Endothelial cell of umbilical vein (primary cell): ENCODE data around the gene PCYOX1L. TPM values are rescaled to one million over a fixed set of nuclear protein-coding genes. Genes with fewer than 3 reads are reported as not detected.

Experiments
- BruUV-seq: library from RNA; stranded (reverse); fragments of 400-500 nt; replicated peaks from 2 replicates; lab custom pipeline; 2021; lab: Mats Ljungman, UMichigan
- CTCF ChIA-PET: fragments of 300-600, 350-600 bp; sonication (Branson Sonifier 250); formaldehyde crosslinking; loops from one replicate; lab custom pipeline; 2021; ENCODE audit warnings: antibody characterized with exemption, inconsistent platforms; lab: Charles Lee
- POLR2A ChIA-PET: fragments of 300-600, 350-600 bp; sonication (Branson Sonifier 250); formaldehyde crosslinking; loops from one replicate; lab custom pipeline; 2021; ENCODE audit warnings: antibody characterized with exemption, inconsistent platforms; lab: Charles Lee
- DNase-seq: peaks from one replicate; pipeline ENCODE4 v3.0.0-alpha.2; 2011; ENCODE audit warnings: low read depth, low spot score
- FAIRE-seq: peaks from 2 replicates; lab custom pipeline; 2011; peaks lifted over from hg19 to GRCh38; lab: Jason Lieb, UNC
- H2AFZ ChIP-seq: 2 replicates; pipeline ENCODE4 v1.6.0; 2012; ENCODE audit warnings: low read depth, low read length, control low read depth, inconsistent platforms
- H3K27ac ChIP-seq: 2 replicates; pipeline ENCODE4 v1.5.1; 2011; ENCODE audit warnings: low read depth, mild to moderate bottlenecking, control low read depth, low read length, moderate library complexity; ENCODE audit not compliant: insufficient read depth
- H3K27me3 ChIP-seq, 2 experiments: 2 replicates each; pipeline versions ENCODE4 v1.6.0 to v1.6.1; 2011; ENCODE audit warnings: low read length in 2 of 2, mixed read lengths in 1 of 2; ENCODE audit not compliant: control insufficient read depth in 2 of 2, insufficient read depth in 2 of 2
- H3K36me3 ChIP-seq, 2 experiments: 2 replicates in 1 of 2; 3 replicates in 1 of 2; pipeline ENCODE4 v1.5.1; 2011; ENCODE audit warnings: low read length in 2 of 2, mild to moderate bottlenecking in 1 of 2, moderate library complexity in 1 of 2; ENCODE audit not compliant: control insufficient read depth in 2 of 2, insufficient read depth in 2 of 2; ENCODE audit errors: extremely low read depth in 1 of 2
- H3K4me1 ChIP-seq: 3 replicates; pipeline ENCODE4 v1.5.1; 2011; ENCODE audit warnings: mild to moderate bottlenecking, low read length; ENCODE audit not compliant: control insufficient read depth, insufficient read depth; ENCODE audit errors: extremely low read depth
- H3K4me2 ChIP-seq: 2 replicates; pipeline ENCODE4 v1.6.1; 2011; ENCODE audit warnings: low read length, control low read depth, mixed read lengths; ENCODE audit not compliant: insufficient read depth
- H3K4me3 ChIP-seq, 3 experiments: fragments of 200-600 bp in 1 of 3; sonication (generic), shearing (Covaris generic) in 1 of 3; replicated peaks in 1 of 3; 2 replicates each; pipeline ENCODE4 v1.5.1; 2011 to 2016; ENCODE audit warnings: control low read depth in 3 of 3, low read length in 3 of 3, mild to moderate bottlenecking in 2 of 3, inconsistent platforms in 1 of 3, low read depth in 1 of 3, moderate library complexity in 1 of 3; ENCODE audit not compliant: insufficient read depth in 1 of 3
- H3K79me2 ChIP-seq: 2 replicates; pipeline ENCODE4 v1.6.0; 2012; ENCODE audit warnings: low read length, inconsistent platforms; ENCODE audit not compliant: control insufficient read depth, insufficient read depth
- H3K9ac ChIP-seq: replicated peaks from 2 replicates; pipeline ENCODE3; 2011; ENCODE audit warnings: low read length, control low read depth; ENCODE audit not compliant: insufficient read depth; ENCODE audit errors: extremely low read depth
- H3K9me1 ChIP-seq: replicated peaks from 3 replicates; pipeline ENCODE4 v1.6.0; 2011; ENCODE audit warnings: mild to moderate bottlenecking, low read length; ENCODE audit not compliant: control insufficient read depth, insufficient read depth; ENCODE audit errors: extremely low read depth
- H3K9me3 ChIP-seq: replicated peaks from 2 replicates; pipeline ENCODE4 v1.5.1; 2012; ENCODE audit warnings: low read length, inconsistent platforms; ENCODE audit not compliant: control insufficient read depth, insufficient read depth
- H4K20me1 ChIP-seq: replicated peaks from 2 replicates; pipeline ENCODE3; 2011; ENCODE audit warnings: mild to moderate bottlenecking, low read length; ENCODE audit not compliant: control insufficient read depth, insufficient read depth; ENCODE audit errors: extremely low read depth
- EZH2 ChIP-seq: IDR thresholded peaks from 2 replicates; pipeline ENCODE4 v1.6.1; 2012; ENCODE audit warnings: borderline replicate concordance, low read depth, mild to moderate bottlenecking, moderate library complexity, low read length, inconsistent platforms; ENCODE audit not compliant: severe bottlenecking
- FOS ChIP-seq: IDR thresholded peaks from 2 replicates; pipeline ENCODE4 v1.6.1; 2011; ENCODE audit warnings: mild to moderate bottlenecking, low read length, moderate library complexity, borderline replicate concordance; ENCODE audit not compliant: insufficient read depth
- GATA2 ChIP-seq: IDR thresholded peaks from 2 replicates; pipeline ENCODE4 v1.7.0; 2011; ENCODE audit warnings: low read depth, mild to moderate bottlenecking, moderate library complexity, mixed read lengths, low read length; ENCODE audit not compliant: insufficient read length, insufficient read depth
- JUN ChIP-seq: IDR thresholded peaks from 2 replicates; pipeline ENCODE4 v1.6.1; 2011; ENCODE audit warnings: borderline replicate concordance, low read depth; ENCODE audit not compliant: insufficient read length, insufficient read depth
- MYC ChIP-seq: IDR thresholded peaks from one replicate; pipeline ENCODE4 v1.6.1; 2011; ENCODE audit warnings: mild to moderate bottlenecking, low read depth, low read length
- POLR2A ChIP-seq: IDR thresholded peaks from 2 replicates; pipeline ENCODE4 v1.6.1; 2012; ENCODE audit warnings: low read depth, mild to moderate bottlenecking, control low read depth, low read length
- POLR2AphosphoS5 ChIP-seq: IDR thresholded peaks from 2 replicates; pipeline ENCODE4 v1.6.1; 2012; ENCODE audit warnings: low read depth, mild to moderate bottlenecking, control low read depth, low read length, moderate library complexity; ENCODE audit not compliant: insufficient read depth
- dilution Hi-C: fragments of 300-500 bp; cut with MboI; formaldehyde crosslinking; loops from one replicate; pipeline ENCODE4 v1.15.0; 2019; ENCODE audit warnings: low sequenced_read_pairs; ENCODE audit not compliant: extremely low pct_ligation_motif_present
- intact Hi-C: fragments of 100-400 bp; cut with micrococcal nuclease; formaldehyde crosslinking; loops from one replicate; pipeline ENCODE4 v1.10.0; 2022
- polyA plus RNA-seq, 4 experiments: library from polyadenylated mRNA; depleted of rRNA in 3 of 4; stranded (reverse) in 3 of 4; unstranded in 1 of 4; fragments of >200 nt; gene quantifications; 2 replicates each; pipeline versions ENCODE4 v1.2.1 to v1.2.3, GENCODE V29; 2011 to 2012; ENCODE audit warnings: missing spikeins in 1 of 4
- total RNA-seq: library from RNA; stranded (reverse); gene quantifications from 2 replicates; pipeline ENCODE4 v1.2.3, GENCODE V29; 2021
- TF ChIP-seq, protein P1 (sequence below), 2 donors: IDR thresholded peaks; 1 replicate in 1 of 2; 2 replicates in 1 of 2; pipeline ENCODE4 v1.5.1; 2011; ENCODE audit warnings: low read length in 2 of 2, mild to moderate bottlenecking in 2 of 2, moderate library complexity in 2 of 2, control low read depth in 1 of 2, inconsistent platforms in 1 of 2, low read depth in 1 of 2; ENCODE audit not compliant: insufficient read depth in 1 of 2; ENCODE audit errors: extremely low read depth in 1 of 2
- TF ChIP-seq, protein P2 (sequence below): IDR thresholded peaks from 2 replicates; pipeline ENCODE4 v1.6.1; 2011; ENCODE audit not compliant: insufficient read depth, insufficient read length

PCYOX1L gene
- total and polyA plus RNA-seq, 2 donors (not counting 3 experiments of a cell fraction or from before 2014, with no cell fraction given): 23.3 to 28.1 TPM

DNA sequence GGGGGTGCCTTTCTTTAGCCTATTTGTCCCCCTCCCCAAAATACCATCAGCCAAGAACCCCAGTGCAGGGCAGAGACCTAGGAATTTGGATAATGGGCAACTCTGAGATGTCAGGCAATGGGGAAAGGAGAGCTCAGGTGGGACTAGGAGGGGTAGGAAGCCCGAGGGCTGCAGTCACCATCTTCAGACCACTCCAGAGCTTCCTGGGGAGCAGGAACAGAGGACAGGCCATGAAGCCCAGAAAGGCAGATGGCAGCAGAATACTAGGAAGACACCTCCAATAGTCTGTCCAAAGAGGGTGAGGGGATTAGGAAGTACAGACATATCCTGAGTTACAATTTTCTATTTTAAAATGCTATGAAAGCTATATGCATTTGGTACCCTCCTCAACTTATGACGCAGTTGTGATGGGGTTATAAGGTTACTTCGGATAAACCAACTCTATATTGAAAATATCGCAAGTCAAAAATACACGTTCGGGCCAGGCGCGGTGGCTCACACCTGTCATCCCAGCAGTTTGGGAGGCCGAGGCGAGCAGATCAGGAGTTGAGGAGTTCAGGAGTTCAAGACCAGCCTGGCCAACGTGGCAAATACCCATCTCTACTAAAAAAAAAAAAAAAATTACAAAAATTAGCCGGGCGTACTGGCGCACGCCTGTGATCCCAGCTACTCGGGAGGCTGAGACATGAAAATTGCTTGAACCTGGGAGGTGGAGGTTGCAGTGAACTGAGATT lies 55.8 kb downstream of the PCYOX1L start:
- Histone ChIP-seq H3K4me2 (no peak overlapping the region), H3K4me3 (no peak overlapping the region), H3K27ac (no peak overlapping the region), H3K4me1 (no peaks in the 10 kb centered on the region), H3K9ac (no peak overlapping the region), H3K27me3 (peaks cover 0 to under 1% of the 10 kb centered on the region in 2 experiments), H3K36me3 (no peaks in the 10 kb centered on the region), H3K79me2 (no peaks in the 10 kb centered on the region), H4K20me1 (no peaks in the 10 kb centered on the region), H3K9me1 (no peaks in the 10 kb centered on the region), H2AFZ (no peak overlapping the region), H3K9me3 (no peaks in the 10 kb centered on the region)
- ChIA-PET CTCF (interaction anchor here (0.8 to 1.7 kb wide), 11 partner anchors 9 to 205 kb away, joined by 3 to 6 read pairs (median 4); no protein-coding TSS in a partner anchor), POLR2A (no interaction called here)
- DNase-seq (no peak), FAIRE-seq (no peak)
- BruUV-seq: no TSS peak
- dilution Hi-C loops: no loop called here
- intact Hi-C loops: no loop called here
- no peak for TF ChIP-seq EZH2
- TF ChIP-seq, protein P1, sequence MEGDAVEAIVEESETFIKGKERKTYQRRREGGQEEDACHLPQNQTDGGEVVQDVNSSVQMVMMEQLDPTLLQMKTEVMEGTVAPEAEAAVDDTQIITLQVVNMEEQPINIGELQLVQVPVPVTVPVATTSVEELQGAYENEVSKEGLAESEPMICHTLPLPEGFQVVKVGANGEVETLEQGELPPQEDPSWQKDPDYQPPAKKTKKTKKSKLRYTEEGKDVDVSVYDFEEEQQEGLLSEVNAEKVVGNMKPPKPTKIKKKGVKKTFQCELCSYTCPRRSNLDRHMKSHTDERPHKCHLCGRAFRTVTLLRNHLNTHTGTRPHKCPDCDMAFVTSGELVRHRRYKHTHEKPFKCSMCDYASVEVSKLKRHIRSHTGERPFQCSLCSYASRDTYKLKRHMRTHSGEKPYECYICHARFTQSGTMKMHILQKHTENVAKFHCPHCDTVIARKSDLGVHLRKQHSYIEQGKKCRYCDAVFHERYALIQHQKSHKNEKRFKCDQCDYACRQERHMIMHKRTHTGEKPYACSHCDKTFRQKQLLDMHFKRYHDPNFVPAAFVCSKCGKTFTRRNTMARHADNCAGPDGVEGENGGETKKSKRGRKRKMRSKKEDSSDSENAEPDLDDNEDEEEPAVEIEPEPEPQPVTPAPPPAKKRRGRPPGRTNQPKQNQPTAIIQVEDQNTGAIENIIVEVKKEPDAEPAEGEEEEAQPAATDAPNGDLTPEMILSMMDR (IDR thresholded peaks at IDR 0.05; ENCODE audit: extremely low read depth in 1 of 2, insufficient read depth in 1 of 2, low read depth in 1 of 2, low read length in 2 of 2): no peak
- no peak for TF ChIP-seq MYC
- TF ChIP-seq GATA2: no peak
- TF ChIP-seq, protein P2, sequence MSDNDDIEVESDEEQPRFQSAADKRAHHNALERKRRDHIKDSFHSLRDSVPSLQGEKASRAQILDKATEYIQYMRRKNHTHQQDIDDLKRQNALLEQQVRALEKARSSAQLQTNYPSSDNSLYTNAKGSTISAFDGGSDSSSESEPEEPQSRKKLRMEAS: no peak
- no peak for TF ChIP-seq POLR2AphosphoS5
- no peak for TF ChIP-seq JUN
- no peak for TF ChIP-seq FOS
- TF ChIP-seq POLR2A: no peak
